HFF-Myc (cell line): ENCODE results near the gene FMO5.
"Not testable (repeated sequence)": the region's sequence is repeated elsewhere in the genome, so short reads cannot be mapped to it uniquely, and the experiment has no call there.

Experiments used
- DNase-seq: peaks from one replicate; pipeline ENCODE4 v3.0.0-alpha.2; 2011; ENCODE audit warnings: low read depth; ENCODE audit errors: extremely low read depth
- H3K4me3 ChIP-seq: replicated peaks from 2 replicates; pipeline ENCODE4 v1.5.1; 2011; ENCODE audit warnings: low read depth, mild to moderate bottlenecking, control low read depth, low read length
- TF ChIP-seq, protein P1 (sequence below): IDR thresholded peaks from 2 replicates; pipeline ENCODE4 v1.5.1; 2012; ENCODE audit warnings: mild to moderate bottlenecking, low read depth, low read length, control low read depth; ENCODE audit errors: missing control alignments

The FMO5 gene

DNA sequence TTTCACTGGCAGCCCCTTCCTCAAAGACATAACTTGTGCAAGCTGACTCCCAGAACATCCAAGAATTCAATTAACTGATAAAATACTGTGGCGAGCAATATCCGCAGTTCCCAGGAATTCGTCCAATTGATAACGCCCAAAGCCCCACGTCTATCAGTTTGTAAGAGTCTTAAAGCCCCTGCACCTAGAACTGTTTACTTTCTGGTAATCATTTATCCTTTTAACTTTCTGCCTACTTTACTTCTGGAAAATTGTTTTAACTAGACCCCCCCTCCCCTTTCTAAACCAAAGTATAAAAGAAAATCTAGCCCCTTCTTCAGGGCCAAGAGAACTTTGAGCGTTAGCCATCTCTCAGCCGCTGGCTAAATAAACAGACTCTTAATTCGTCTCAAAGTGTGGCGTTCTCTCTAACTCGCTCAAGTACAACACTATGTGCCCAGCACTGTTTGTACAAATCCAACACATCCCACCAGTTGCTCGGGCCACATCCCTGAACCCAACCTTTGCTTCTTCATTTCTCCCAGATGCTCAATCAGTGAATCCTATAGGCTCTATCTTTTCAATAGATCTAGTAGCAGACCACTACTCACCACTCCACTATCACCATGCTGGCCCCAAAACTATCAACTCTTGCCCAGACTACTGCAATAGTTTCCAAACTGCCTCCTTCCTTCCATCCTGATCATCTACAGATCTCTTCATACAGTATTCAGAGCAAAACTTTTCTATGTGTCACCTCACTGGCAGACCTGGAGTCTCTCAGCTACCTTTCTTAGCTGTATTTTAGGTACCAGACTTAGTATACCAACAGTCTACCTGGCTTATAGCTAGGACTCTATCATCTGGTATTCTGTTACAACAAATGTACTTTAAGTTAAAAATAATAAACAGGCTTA, 14.0 kb upstream of the FMO5 start:
- TF ChIP-seq, protein P1, sequence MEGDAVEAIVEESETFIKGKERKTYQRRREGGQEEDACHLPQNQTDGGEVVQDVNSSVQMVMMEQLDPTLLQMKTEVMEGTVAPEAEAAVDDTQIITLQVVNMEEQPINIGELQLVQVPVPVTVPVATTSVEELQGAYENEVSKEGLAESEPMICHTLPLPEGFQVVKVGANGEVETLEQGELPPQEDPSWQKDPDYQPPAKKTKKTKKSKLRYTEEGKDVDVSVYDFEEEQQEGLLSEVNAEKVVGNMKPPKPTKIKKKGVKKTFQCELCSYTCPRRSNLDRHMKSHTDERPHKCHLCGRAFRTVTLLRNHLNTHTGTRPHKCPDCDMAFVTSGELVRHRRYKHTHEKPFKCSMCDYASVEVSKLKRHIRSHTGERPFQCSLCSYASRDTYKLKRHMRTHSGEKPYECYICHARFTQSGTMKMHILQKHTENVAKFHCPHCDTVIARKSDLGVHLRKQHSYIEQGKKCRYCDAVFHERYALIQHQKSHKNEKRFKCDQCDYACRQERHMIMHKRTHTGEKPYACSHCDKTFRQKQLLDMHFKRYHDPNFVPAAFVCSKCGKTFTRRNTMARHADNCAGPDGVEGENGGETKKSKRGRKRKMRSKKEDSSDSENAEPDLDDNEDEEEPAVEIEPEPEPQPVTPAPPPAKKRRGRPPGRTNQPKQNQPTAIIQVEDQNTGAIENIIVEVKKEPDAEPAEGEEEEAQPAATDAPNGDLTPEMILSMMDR, result no peak
- DNase-seq, result no peak
- H3K4me3 ChIP-seq, result no peak overlapping the region

- DNase-seq, result no peak
- H3K4me3 ChIP-seq, result no peak overlapping the region
- TF ChIP-seq, protein P1, result no peak
Observed at GRCh38 chr1:147238053-147238902, 13.1 kb upstream of the FMO5 start.

DNA sequence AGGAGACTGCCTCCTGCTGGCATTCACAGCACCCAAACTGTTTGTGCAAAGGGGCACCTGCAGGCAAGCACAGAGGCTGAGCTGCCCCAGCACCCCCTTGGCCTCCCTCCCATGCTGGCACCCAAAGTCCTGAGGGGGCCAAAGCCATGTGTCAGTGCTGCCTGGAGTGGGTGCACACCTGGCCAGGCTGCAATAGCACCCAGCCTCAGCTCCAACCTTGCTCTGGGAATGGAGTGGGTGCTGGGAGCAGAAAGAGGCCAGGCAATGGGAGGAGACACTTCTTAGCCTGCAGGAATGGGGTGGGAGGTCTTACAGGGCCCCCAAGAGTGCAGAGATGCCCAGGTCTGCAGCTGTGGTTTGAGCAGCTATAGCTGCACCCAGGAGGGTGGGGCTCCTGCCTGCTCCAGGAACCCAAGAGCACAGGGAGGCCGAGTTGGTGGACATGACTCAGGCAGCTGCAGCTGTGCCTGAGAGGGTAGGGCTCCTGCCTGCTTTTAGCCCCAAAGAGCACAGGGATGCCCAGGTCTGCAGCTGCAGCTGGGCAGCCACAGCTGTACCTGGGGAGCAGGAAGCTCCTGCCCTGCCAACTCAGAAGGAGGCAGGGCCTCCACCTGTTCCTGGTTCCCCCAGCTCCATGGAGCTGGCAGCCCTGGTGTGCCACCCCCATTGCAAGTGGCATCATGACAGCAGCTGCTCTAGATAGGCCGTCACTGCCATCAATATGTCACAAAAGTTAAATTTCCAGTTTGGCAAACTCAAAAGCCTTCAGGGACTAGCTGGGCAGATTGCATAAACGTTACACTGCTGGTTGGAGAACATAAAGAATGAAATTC, 12.0 kb upstream of the FMO5 start:
- no peak for DNase-seq
- TF ChIP-seq, protein P1, result no peak
- no peak overlapping the region for H3K4me3 ChIP-seq

GRCh38 chr1:147236448-147236847, 11.3 kb upstream of the FMO5 start:
- no peak for DNase-seq
- H3K4me3 ChIP-seq, result no peak overlapping the region
- TF ChIP-seq, protein P1, result no peak

GRCh38 chr1:147235822-147236221, 10.7 kb upstream of the FMO5 start:
- TF ChIP-seq, protein P1, result no peak
- no peak overlapping the region for H3K4me3 ChIP-seq
- DNase-seq, result no peak

- not testable (repeated sequence) for DNase-seq, H3K4me3 ChIP-seq
Observed at GRCh38 chr1:147233903-147234302, 8.8 kb upstream of the FMO5 start.

- DNase-seq, H3K4me3 ChIP-seq: not testable (repeated sequence)
Observed at GRCh38 chr1:147231032-147231431, 5.9 kb upstream of the FMO5 start.
